Prostate gland (tissue), 2 donors: ENCODE data around the gene TNFRSF1B. TPM values are rescaled to one million over a fixed set of nuclear protein-coding genes. Genes with fewer than 3 reads are reported as not detected.

Experiments
- DNase-seq: peaks from one replicate; pipeline ENCODE4 v3.0.0-alpha.2; 2019; ENCODE audit warnings: low spot score
- H3K27ac ChIP-seq, 2 donors: fragments of 200-600 bp; sonication (generic); 2 replicates each; pipeline ENCODE4 v1.5.1; 2017 to 2019
- H3K27me3 ChIP-seq: fragments of 200-600 bp; sonication (generic); replicated peaks from 2 replicates; pipeline ENCODE4 v1.5.1; 2019; ENCODE audit not compliant: insufficient read depth
- H3K36me3 ChIP-seq, 2 donors: fragments of 200-600 bp; sonication (generic); 1 replicate in 1 of 2; 2 replicates in 1 of 2; pipeline versions ENCODE4 v1.5.1 to v1.8.1; 2017 to 2019
- H3K4me1 ChIP-seq: fragments of 200-600 bp; sonication (generic); replicated peaks from 2 replicates; pipeline ENCODE4 v1.5.1; 2019
- H3K4me3 ChIP-seq, 2 donors: fragments of 200-600 bp; sonication (generic); 2 replicates each; pipeline ENCODE4 v1.5.1; 2017 to 2019
- H3K9me3 ChIP-seq: fragments of 200-600 bp; sonication (generic); 2 replicates; pipeline ENCODE4 v1.5.1; 2017
- POLR2A ChIP-seq: fragments of 450-650 bp; IDR thresholded peaks from one replicate; pipeline ENCODE4 v1.6.1; 2016; ENCODE audit warnings: antibody characterized with exemption, mild to moderate bottlenecking
- POLR2AphosphoS5 ChIP-seq: sonication (generic); formaldehyde crosslinking; IDR thresholded peaks from one replicate; pipeline ENCODE4 v1.6.1; 2017; ENCODE audit warnings: antibody characterized with exemption
- WGBS: methylation state at CpG from one replicate; pipeline ENCODE4 v1.1.5; 2018; 5-methylcytosine and 5-hydroxymethylcytosine counted together
- intact Hi-C: fragments of 100-400 bp; cut with DNase I; formaldehyde crosslinking; loops from one replicate; pipeline ENCODE4 v1.14.2; 2022
- total RNA-seq, 2 donors: library from RNA; depleted of rRNA; stranded (reverse); fragments of >200 nt; gene quantifications; one replicate each; pipeline ENCODE4 v1.1.0, GENCODE V29; 2016
- TF ChIP-seq, protein P1 (sequence below), 4 experiments: fragments of 200-600 bp in 2 of 4; fragments of 450-650 bp in 2 of 4; sonication (generic) in 2 of 4; IDR thresholded peaks; 1 replicate in 3 of 4; 2 replicates in 1 of 4; pipeline ENCODE4 v1.5.1; 2016 to 2019; ENCODE audit warnings: antibody characterized with exemption in 4 of 4, mild to moderate bottlenecking in 2 of 4, moderate library complexity in 2 of 4

The TNFRSF1B gene
- total RNA-seq, 2 donors from 2014 or later, result 10.9 to 18.4 TPM

DNA sequence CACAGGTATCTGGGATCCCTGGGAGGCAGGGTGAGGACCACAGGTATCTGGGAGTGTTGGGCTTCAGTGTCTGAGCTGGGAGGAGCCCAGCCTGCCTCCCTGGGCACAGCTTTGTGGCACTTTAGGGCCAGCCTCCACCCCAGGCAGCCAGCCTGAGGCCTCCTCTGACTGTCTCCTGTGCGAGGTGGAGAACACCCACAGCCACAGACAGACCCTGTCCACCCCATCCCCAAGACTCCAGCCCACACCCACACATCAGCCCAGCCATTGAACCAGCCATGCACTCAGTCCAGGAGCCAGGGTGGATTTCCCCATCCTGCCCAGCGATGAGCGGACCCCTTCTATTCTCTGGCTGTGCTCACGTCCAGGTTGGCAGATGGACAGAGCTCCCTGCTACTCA is 21.8 kb upstream of the TNFRSF1B start:
- Histone ChIP-seq H3K9me3 (no peaks in the 10 kb centered on the region), H3K36me3 (no peaks in the 10 kb centered on the region), H3K4me3 (no peak overlapping the region), H3K4me1 (no peaks in the 10 kb centered on the region), H3K27ac (no peak overlapping the region), H3K27me3 (no peaks in the 10 kb centered on the region)
- WGBS, result 94% methylated on average over 4 of the region's 4 CpGs
- DNase-seq, result no peak
- TF ChIP-seq, protein P1, sequence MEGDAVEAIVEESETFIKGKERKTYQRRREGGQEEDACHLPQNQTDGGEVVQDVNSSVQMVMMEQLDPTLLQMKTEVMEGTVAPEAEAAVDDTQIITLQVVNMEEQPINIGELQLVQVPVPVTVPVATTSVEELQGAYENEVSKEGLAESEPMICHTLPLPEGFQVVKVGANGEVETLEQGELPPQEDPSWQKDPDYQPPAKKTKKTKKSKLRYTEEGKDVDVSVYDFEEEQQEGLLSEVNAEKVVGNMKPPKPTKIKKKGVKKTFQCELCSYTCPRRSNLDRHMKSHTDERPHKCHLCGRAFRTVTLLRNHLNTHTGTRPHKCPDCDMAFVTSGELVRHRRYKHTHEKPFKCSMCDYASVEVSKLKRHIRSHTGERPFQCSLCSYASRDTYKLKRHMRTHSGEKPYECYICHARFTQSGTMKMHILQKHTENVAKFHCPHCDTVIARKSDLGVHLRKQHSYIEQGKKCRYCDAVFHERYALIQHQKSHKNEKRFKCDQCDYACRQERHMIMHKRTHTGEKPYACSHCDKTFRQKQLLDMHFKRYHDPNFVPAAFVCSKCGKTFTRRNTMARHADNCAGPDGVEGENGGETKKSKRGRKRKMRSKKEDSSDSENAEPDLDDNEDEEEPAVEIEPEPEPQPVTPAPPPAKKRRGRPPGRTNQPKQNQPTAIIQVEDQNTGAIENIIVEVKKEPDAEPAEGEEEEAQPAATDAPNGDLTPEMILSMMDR (IDR thresholded peaks at IDR 0.05), result no peak
- TF ChIP-seq POLR2A (no peak), POLR2AphosphoS5 (no peak)
- intact Hi-C loops, result loop anchor here (5.0 kb wide), 1 partner anchor 62 kb away; no protein-coding TSS in a partner anchor

DNA sequence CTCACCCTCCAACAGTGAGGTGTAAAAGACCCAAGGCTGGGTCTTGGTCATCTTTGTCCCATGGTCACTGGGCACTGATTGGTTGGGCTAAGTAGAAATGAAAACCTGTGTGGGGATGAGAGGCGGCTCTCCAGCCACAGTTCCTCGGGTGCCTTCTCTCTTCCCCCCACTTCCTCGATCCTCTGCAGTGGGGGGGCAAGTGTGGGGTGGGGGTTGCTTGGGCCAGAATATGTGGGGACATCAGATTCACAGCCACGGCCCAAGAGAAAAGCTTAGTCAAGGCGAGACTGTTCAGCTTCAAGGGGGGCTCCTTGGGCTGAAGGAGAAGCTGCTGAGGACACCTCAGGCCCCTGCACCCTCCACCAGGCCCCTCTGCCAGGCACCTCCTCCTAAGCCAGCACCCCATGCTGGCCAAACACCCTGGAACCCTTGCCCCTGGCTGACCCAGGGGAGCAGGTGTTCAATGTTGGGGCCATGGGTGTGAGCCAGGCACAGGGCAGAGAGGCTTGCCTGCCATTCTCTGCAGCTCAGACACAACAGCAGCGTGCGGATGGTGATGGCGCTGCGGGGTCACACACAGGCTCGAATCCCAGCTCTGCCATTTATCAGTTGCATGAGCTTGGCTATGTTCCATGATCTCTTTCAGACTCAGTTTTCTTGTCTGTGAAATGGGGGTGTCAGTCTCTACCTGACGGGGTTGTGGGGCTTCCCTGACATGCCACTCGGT is 21.0 kb upstream of the TNFRSF1B start:
- H3K36me3 ChIP-seq, result no peaks in the 10 kb centered on the region
- no peaks in the 10 kb centered on the region for H3K27me3 ChIP-seq
- H3K4me1 ChIP-seq, result no peaks in the 10 kb centered on the region
- H3K4me3 ChIP-seq, result no peak overlapping the region
- H3K9me3 ChIP-seq, result no peaks in the 10 kb centered on the region
- no peak for DNase-seq
- intact Hi-C loops, result no loop called here
- TF ChIP-seq POLR2AphosphoS5, result no peak
- no peak for TF ChIP-seq POLR2A
- TF ChIP-seq, protein P1 (IDR thresholded peaks at IDR 0.05), result no peak
- 95% methylated on average over 12 of the region's 12 CpGs for WGBS
- no peak overlapping the region for H3K27ac ChIP-seq

DNA sequence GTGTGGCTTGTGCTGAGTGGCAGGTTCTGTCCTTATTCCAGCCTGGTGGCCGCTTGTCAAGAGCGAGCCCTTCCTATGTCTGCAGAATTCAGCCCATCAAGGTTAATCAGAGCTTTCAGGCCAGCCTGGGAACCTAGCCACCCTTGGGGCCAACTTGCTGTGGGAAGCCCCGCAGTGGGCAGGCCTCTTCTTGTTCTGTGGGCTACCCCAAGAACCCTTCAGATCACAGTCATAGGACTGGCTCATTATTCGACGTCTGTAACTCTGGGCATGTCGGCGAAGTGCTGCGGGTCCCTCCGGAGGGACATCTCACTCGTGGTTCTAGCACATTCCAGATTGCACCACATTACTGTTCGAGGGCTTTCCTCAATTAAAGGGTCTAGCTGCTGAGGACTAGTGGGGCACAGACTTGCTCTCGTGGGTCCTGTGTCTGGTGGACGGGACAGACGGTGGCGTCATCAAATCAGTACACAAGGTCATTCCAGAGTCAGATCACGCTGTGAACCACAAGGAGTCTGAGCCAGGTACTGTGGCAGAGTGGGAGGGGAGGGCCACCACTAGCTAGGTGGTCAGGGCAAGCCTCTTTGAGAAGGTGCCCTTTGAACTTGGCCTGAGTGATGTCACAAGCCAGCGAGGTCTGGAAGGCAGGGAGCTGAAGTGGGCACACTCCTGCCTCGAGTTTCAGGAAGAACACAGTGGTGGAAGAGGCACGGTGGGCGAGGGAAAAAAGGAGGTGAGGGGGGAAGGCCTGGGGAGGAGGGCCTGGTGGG is 20.3 kb upstream of the TNFRSF1B start:
- no peak for TF ChIP-seq POLR2A
- TF ChIP-seq, protein P1 (IDR thresholded peaks at IDR 0.05), result no peak
- TF ChIP-seq POLR2AphosphoS5, result no peak
- WGBS, result 79% methylated on average over 20 of the region's 20 CpGs
- no peak for DNase-seq
- Histone ChIP-seq H3K9me3 (no peaks in the 10 kb centered on the region), H3K4me3 (no peak overlapping the region), H3K27me3 (no peaks in the 10 kb centered on the region), H3K36me3 (no peaks in the 10 kb centered on the region), H3K4me1 (no peaks in the 10 kb centered on the region), H3K27ac (peak overlapping the region in 1 of 2 donors; percentile 23)
- intact Hi-C loops, result no loop called here

DNA sequence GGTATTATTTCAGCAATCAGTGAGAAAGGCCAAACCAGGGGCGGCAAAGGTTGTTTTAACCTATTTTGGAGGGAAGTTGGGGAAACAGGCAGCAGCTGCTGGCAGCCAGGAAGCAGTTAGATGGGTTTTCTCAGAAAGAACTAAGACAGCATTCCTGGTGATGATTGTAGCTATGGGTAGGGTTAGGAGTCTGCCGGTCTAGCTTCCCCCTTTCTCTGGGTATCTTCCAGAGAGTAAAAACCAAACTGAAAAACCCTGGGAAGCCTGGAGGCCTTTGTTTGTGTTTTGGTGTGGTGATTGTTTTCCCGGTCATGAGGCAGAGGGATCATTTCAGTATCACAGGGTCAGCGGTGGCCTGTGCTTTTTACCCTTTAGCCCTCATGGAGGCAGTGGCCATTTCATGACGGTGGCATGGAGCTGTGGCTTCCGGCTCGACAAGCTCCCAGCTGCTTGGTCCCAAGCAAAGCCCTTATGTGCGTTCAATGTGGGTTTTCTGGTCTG is 19.5 kb upstream of the TNFRSF1B start:
- H3K27me3 ChIP-seq, result no peaks in the 10 kb centered on the region
- 84% methylated on average over 8 of the region's 8 CpGs for WGBS
- peak overlapping the region in 1 of 2 donors; percentile 23 for H3K27ac ChIP-seq
- intact Hi-C loops, result no loop called here
- H3K4me1 ChIP-seq, result no peaks in the 10 kb centered on the region
- H3K36me3 ChIP-seq, result no peaks in the 10 kb centered on the region
- DNase-seq, result no peak
- H3K4me3 ChIP-seq, result no peak overlapping the region
- no peaks in the 10 kb centered on the region for H3K9me3 ChIP-seq
- TF ChIP-seq, protein P1 (IDR thresholded peaks at IDR 0.05), result no peak
- no peak for TF ChIP-seq POLR2A
- no peak for TF ChIP-seq POLR2AphosphoS5
